Right hindlimb (tissue), 1 donor: ENCODE data around the gene SNRPD2.

ENCODE experiments used
- DNase-seq: peaks from one replicate; pipeline ENCODE4 v3.0.0-alpha.2; 2018

The SNRPD2 gene

DNA sequence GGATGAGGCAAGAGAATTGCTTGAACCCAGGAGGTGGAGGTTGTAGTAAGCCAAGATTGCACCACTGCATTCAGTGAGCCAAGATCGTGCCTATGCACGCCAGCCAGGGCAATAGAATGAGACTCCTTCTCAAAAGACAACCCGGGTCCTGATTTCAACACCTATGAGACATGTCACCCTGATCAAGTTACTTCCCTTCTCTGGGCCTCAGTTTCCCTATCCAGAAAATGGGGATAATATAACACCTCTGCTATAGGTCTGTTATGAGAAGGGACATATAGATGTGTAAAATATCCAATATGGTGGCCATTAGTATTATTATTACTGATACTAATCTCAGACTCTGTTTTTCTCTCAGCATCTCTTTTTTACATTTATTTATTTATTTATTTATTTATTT lies 36.7 kb downstream of the SNRPD2 start:
- DNase-seq, result no peak

DNA sequence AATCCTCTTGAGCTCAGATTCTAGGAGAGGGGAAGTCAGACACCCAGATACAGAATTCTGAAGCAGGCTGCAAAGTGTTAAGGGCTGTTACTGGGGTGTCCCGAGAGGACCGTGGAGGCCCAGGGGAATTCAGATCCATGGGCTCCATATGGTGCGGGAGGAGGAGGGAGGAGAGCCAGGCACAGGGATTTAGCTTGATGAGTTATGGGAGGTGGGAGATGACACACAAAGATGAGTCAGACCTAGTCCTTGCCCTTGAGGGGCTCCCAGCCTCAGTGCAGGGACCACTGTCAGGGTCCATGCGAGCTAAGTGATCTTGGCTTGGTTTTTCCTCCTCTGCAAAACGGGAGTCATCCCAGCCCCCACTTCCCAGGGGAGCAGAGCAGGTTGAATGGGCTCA lies 38.1 kb downstream of the SNRPD2 start:
- DNase-seq, result no peak

DNA sequence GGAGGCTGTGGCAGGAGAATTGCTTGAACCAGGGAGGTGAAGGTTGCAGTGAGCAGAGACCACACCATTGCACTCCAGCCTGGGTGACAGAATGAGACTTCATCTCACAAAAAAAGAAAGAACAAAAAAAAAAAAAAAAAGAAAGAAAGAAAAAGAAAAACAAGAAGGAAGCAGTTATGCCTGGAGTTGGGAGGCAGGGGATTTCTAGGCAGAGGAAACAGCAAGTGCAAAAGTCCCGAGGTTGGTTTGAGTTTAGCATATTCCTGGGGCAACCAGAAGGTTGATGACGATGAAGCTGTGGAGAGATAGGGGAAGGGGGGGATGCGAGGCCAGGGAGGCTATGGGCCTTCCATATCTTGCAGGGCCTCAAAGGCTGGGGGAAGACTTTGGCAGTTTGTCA lies 41.0 kb downstream of the SNRPD2 start:
- no peak for DNase-seq

DNA sequence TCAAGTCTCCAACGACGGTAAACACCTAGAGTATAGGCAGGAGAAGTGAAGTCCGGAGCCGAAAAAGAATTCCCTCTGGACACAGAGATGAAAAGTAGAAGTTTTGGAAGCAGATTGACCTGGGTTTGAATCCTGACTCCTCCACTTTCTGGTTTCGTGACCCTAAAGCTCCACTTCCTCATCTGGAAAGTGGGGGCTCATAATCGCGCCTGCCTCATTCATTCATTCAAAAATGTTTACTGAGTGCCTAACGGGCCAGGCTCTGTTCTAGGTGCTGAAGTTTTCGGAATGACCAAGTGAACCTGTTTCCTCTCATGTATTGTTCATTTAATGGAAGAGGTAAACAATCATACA lies 45.4 kb downstream of the SNRPD2 start:
- DNase-seq, result no peak

GRCh38 chr19:45645631-45646344 lies 46.0 kb downstream of the SNRPD2 start:
- peak; percentile 92 for DNase-seq

DNA sequence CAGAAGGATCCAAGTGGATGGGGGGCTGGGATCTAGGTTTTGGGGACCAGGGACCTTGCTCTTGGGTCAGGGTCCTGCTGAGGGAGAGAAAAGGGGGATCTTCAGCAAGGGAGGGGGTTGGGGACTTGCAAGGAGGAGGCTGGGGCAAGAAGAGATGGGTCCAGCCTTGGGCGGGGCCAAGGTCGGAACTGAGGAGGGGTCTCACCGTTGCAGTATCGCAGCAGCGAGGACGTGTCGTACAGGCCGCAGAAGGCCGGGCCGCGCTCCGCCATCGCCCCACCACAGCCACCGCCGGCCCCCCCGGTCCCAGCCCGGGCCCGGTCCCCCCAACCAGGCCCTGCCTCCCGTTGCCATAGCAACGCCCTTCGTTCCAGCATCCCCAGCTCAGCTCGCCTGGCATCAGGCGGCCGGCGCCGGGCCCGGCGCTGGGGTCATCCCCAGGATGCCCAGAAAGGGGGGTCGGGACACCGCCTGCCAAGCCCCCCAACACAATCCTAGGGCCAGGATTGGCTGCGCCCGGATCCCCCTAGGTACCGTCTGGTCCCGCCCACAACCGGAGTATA lies 46.6 kb downstream of the SNRPD2 start:
- DNase-seq, result no peak

DNA sequence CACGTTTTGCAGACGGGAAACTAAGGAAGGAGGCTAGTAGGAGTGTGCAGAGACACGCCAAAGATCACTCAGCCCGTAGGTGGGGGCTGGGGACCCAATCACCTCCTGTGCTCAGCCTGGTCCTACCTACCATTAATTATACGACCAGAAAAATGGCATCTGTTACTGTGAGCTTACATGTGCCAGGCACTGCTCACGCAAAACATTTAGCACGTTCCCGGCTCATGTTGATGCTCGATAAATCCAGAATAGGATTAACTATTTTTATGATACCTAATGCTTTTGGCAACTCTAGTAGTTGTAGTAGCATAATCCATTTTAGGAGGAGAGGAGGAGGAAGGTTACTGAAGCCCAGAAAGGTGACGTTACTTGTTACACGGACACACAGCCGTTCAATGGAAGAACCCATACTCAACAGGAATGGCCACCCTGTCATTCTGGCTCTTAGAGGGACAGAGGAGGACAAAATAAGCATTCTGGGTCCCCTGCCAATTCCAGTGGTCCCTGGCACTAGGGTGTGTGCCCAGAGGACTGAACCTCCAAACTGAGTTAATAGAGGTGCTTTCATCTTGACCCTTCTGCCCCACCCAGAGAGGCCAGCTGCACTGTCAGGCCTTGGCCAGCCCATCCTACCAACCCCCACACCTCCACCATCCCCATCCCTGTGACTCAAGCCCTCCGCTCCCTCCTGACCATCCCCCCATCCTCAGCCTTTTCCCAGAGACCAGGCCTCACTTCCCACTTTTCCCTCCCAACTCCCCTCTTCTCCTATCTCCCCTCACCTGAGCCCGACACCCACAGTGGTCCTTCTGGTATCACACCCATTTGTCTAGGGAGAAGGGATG lies 47.6 kb downstream of the SNRPD2 start:
- DNase-seq, result no peak

DNA sequence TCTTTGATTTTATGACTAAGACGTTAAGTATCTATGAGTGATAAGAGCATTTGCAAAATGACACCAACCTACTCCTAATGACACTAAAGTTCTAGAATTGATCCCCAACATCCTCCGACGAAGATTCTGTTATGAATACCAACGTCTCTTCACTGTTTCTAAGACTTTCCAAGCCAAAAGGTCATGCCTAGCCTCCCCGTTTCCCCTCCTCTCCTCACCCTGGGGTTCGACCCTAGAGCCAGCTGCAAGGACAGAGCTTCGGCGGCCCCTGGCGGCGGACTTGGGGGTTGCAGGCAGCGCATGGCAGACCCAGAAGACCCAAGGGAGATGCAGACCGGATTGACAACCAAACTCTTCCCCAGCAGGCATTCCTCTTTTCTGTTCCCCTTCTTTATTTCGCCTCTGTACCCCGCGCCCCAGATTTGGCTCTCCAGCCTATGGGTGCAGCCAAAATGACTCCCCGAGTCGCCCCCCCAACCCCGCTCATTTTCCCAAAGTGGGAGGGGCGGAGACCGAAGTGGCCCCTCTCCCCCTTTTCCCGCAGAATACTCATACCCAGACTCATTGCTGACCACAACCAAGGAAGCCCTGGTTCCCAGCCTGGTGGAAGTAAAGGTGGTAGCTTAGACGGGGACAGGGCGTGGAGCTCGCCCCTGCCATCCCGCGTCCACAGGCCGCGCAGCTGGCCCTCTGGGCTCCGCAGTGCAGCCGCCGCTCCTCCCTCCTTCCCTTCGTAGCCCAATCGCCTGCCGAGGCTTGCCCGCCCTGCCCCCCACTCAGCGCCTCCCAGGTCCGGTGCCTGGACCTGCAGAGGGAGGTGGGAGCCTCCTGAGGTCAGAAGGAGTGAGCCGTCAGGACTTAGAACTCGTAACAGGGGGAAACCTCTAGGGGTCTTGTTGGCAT lies 48.5 kb downstream of the SNRPD2 start:
- peak; percentile 91 for DNase-seq

DNA sequence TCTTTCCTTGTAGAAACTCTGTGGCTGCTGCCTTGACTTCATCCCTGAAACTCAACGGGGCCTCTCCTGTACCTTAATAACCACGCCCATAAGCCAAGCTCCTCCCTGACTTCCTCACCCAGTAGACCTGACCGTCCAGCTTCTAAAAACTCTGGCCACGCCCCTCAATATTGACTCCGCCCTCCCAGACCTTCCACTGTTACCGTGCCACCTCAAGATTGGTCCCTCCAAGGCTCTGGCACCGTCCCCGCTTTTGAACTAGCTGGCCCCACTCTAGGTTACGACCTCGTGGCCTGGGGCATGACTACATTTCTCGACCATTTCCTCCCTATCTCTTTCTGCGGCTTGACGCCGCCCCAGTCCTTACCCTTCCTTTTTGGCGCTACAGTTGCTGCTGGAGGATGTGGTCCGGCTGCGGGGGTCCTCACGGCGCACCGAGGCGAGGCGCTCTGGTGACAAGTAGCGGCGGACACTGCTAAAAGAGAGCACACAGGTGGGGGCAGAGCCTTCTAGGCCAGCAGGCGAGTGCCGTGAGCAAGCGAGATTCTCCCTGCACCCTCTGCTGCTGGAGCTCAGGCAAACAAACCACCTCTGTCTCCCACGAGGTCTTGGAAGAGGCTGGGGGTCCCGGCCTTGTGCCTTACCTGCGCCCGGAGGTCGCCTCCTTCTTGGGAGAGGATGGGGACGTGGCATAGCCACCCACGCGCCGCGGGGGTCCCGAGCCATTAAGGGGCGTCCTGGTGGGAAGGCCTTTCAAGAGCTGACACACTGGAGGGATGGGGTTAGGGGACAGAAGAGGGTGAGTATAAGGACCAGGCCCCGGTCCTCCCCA lies 50.3 kb downstream of the SNRPD2 start:
- DNase-seq, result peak; percentile 65

- peak; percentile 26 for DNase-seq
Observed at GRCh38 chr19:45640849-45641273, 50.9 kb downstream of the SNRPD2 start.

- peak; percentile 61 for DNase-seq
Observed at GRCh38 chr19:45638930-45639729, 52.6 kb downstream of the SNRPD2 start, which contains the start of gene EML2. TSS of gene EML2 (minus strand) at chr19:45639397. CDS start at chr19:45639376, 21 bp downstream.

DNA sequence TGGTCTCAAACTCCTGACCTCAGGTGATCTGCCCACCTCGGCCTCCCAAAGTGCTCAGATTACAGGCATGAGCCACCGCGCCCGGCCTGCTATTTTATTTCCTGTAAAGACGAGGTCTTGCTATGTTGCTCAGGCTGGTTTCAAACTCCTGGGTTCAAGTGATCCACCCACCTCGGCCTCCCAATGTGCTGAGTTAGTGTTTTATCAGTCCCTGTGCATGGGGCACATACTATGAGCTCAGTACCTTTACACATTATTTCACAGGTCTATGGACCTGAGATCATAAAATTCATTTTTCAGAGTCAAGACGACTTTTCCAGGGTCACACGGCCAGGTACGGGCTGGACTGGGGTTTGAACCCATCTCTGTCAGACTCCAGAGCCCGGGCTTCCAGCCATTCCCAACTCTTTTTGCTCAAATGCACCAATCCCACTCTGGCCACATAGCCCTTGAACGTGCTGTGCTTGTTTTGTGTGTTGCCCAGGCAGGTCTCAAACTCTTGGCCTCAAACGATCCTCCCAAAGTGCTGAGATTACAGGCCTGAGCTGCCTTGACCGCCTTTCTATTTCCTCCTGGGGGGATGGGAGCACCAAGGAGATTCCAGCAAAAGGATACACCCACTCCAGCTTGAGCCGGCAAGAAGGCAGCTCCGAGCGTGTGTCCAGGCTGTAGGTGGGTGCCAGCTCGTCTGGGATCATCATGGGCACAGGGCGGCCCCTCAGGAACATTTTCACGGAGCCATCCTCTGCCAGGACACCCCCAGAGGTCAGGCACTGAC lies 53.7 kb downstream of the SNRPD2 start:
- peak; percentile 34 for DNase-seq
